ENCODE measurements around the gene BRD9.
"Not testable (repeated sequence)": the region's sequence is repeated elsewhere in the genome, so short reads cannot be mapped to it uniquely, and the experiment has no call there.

Gene BRD9

DNA sequence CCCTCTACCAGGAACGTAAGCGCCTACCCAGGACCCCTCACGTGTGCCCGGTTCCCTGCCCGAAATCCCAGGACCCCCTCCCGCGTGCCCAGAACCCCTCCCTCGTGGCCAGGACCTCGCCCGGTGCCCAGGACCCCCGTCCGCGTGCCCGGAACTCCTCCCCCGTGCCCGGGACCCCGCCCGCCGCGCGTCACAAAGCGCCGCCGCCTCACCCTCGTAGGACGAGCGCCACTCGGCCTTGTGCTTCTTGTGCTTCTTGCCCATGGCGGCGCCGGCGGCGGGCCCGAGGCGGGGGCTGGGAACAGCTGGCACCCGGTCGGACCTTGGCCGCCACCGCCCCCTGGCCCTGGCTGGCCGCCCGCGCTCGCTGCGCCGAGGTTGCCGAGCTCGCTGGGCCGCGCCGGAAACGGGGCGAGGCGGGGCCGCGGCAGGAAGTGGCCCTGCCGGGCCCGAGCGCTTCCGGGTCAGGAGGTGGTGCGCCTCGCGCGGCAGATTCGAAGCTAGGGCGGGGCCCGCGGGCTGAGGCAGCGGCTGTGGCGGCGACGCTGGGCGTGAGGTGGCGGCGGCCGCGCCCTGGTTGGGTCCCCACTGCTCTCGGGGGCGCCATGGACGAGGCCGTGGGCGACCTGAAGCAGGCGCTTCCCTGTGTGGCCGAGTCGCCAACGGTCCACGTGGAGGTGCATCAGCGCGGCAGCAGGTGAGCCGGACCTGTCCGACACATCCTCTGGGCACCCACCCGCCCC, at the start of gene BRD9, which contains the start of gene TRIP13:
Gene BRD9 (minus strand): TSS at position 408 of the 743 bp plus-strand sequence. CDS start 144 bp downstream, at position 264.
Gene TRIP13 (plus strand): TSS at position 491 of the 743 bp plus-strand sequence. CDS start 115 bp downstream, at position 606.
- DNase-seq (ENCODE audit: low read depth): no peak

DNA sequence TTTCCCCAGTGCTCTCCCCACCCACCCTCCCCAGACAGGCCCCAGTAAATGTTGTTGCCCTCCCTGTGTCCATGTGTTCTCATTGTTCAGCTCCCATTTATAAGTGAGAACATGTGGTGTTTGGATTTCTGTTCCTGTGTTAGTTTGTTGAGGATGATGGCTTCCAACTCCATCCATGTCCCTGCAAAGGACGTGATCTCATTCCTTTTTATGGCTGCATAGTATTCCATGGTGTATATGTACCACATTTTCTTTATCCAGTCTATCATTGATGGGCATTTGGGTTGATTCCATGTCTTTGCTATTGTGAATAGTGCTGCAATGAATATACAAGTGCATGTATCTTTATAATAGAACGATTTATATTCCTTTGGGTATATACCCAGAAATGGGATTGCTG, 48.1 kb upstream of the BRD9 start:
- not testable (repeated sequence) for DNase-seq (ENCODE audit: low read depth)

DNA sequence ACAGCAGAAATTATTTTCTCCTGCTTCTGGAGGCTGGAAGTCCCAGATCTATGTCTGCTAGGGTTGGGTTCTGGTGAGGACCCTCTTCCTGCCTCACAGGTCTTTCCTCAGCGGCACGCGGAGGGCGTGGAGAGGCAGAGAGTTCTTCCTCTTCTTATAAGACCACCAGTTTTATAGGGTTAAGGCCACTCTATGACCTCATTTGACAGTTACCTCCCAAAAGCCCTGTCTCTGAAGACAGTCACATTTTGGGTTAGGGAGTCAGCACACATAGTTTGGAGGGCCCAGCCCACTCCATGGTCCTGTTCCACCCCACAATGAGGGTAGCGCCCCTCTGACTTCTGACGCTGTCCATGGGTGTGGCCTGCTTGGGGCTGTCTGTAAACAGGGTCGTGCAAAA, 46.8 kb upstream of the BRD9 start:
- no peak for DNase-seq (ENCODE audit: low read depth)

DNA sequence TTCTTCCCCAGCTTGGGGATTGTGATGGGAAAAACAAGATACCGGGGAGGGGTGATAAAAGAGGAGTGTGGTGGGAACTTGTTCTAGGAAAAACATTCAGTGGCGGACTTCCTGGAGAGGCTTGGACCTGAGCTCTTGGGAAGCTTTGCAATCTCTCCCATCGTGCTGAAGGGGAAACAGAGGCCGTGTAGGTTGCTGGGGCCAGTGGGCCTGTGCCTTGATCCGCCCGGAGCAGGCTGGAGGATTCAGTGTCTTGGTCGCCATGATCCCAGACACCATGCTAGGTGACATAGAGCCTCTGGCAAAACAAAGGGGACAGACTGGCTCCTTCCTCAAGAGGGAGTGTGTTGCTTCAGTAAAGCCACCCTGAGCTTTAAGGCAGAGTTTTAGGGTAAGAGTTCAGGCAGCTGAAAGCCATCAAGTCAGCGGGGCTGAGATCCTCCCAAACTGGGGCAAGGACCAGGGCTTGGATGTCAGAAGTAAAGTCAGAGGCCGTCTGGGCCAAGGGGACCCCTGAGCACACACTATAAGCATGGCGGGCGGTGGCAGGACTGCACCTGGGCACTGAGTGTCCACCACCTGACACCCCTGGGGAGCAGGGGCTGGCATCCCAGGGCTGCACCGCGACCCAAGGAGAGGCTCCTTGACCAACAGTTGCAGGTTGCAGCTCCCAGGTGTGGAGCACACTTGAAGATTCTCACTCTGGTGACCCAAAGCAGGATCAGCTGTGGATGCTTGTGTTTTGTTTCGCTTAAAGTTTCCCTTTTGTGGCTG, 44.7 kb upstream of the BRD9 start:
- no peak for DNase-seq (ENCODE audit: low read depth)

DNA sequence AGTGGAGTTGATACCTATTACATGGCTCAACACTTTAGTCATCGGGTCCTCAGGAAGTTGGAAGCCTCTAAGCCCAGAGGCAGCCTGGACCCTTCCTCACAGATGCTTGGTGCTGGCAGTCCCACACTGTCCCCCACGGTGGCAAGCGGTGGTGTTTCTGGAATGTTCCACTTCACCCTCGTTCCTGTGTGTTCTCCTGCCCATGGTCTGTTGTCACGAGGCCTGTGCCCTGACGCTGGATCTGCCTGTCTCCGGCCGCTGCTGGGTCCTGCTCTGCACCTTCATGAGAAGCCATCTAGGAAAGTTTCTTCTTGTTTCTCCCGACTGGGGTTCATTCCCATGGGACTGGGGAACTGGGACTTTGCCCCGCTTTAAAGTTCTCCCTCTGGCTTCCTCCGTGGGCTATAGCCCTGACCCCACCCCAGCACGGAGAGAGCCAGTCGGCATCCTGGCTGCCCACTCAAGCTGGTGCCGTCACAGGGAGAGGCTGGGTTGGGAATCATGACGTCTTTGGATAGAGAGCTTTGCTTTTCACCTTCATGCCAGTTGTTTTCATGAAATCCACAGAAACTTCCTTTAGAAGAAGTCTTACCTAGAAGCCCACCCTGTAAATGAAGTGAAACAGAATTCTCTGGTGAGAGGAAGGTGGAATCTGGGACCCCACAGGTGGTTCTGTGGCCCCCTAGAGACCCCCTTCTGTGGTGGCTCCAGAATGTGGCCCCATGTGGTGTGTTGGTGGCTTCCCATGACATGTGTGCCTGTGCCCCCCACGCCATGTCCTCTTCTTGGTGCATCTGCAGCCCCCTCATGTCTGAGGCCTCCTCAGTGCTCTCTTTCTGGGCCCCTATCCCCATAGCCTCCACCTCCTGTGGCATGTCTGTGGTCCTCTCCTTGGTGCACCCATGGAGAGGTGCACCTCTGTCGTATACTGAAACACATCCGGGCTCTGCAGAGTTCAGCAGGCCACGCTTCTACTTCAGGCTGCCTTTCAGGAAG, 43.8 kb upstream of the BRD9 start:
- no peak for DNase-seq (ENCODE audit: low read depth)

DNA sequence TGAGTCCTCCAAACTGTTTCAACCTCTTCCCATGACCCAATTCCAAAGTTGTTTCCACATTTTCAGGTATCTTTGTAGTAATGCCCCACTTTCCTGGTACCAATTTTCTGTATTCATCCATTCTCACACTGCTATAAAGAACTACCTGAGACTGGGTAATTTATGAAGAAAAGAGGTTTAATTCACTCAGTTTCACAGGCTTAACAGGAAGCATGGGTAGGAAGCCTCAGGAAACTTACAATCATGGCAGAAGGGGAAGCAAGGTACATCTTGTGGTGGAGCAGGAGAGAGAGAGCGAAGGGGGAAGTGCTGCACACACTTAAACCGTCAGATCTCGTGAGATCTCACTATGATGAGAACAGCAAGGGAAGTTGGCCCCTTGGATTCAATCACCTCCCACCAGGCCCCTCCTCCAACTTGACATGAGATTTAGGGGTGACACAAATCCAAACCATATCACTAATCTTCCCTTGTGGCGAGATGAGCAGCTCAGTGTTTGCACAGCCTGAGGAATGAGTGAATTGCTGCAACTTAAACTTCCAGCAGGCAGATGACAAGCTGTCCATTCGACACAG, 43.0 kb upstream of the BRD9 start:
- DNase-seq (ENCODE audit: low read depth): no peak

DNA sequence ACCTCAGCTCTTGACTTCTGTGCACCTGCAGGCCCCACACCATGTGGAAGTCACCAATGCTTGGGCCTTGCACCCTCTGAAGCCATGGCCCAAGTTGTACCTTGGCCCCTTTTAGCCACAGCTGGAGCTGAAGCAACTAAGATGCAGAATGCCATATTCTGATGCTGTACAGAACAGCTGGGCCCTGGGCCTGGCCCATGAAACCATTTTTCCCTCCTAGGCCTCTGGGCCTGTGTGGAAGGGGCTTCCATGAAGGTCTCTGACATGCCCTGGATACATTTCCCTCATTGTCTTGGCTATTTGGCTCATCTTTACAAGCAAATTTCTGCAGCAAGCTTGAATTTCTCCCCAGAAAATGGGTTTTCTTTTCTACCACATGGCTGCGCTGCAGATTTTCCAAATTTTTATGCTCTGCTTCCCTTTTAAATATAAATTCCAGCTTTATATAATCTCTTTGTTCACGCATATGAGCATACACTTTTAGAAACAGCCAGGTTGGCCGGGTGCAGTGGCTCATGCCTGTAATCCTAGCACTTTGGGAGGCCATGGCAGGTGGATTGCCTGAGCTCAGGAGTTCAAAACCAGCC, 41.9 kb upstream of the BRD9 start:
- not testable (repeated sequence) for DNase-seq (ENCODE audit: low read depth)

DNA sequence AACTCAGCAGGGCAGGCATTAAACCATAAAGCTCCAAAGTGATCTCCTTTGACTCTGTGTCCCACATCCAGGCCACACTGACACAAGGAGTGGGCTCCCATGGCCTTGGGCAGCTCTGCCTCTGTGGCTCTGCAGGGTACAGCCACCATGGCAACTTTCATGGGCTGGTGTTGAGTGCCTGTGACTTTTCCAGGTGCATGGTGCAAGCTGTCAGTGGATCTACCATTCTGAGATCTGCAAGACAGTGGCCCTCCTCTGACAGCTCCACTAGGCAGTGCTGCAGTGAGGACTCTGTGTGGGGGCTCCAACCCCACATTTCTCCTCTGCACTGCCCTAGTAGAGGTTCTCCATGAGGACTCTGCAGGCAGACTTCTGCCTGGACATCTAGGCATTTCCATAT, 41.4 kb upstream of the BRD9 start:
- DNase-seq (ENCODE audit: low read depth): not testable (repeated sequence)

- no peak for DNase-seq (ENCODE audit: low read depth)
Observed at GRCh38 chr5:933251-933861, 40.8 kb upstream of the BRD9 start.

GRCh38 chr5:932628-933250, 40.1 kb upstream of the BRD9 start:
- DNase-seq (ENCODE audit: low read depth): no peak

GRCh38 chr5:932151-932627, 39.6 kb upstream of the BRD9 start:
- DNase-seq (ENCODE audit: low read depth): no peak

DNA sequence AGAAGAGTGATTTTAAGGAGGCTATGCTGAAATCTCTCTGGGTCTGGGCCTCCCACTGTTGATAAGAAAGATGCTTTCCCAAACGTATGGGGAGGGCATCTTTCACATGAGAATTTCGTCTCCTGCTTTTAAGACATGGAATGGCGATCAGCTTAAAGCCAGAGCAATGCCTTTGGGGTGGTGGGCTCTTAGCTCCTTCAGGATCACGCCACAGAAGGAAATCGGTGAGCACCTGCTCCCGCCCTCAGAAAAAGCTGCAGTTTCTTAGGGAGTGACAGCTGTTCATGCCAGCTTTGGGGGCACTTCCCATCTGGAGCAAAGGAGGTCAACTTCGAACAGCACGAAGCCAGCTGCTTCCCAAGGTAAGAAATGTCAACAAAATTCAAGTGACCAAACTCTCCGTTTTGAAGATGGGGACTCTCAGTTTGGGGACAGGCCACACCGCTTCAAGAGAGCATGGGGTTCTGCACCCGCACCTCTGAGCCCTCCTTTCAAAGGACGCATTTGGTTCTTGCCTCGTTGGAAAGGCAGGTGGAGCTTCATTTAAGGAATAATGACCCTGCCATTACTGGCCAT, 39.1 kb upstream of the BRD9 start:
- no peak for DNase-seq (ENCODE audit: low read depth)

DNA sequence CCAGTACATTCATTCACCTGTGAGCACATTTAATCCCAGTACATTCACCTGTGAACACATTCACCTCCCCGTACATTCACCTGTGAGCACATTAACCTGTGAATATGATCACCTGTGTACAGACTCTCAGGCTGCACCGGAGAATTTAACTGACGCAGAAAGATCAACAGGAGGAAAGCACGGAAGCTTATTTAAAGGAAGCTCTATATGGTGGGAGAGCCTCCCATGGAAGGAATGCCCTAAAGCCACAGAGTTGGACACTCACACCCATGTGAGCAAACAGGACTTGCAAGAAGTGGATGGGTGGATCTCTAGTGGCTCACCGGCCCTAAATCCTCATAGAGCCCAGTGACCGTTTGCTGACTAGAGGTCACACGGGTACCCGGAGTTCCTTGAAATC, 38.3 kb upstream of the BRD9 start:
- no peak for DNase-seq (ENCODE audit: low read depth)

DNA sequence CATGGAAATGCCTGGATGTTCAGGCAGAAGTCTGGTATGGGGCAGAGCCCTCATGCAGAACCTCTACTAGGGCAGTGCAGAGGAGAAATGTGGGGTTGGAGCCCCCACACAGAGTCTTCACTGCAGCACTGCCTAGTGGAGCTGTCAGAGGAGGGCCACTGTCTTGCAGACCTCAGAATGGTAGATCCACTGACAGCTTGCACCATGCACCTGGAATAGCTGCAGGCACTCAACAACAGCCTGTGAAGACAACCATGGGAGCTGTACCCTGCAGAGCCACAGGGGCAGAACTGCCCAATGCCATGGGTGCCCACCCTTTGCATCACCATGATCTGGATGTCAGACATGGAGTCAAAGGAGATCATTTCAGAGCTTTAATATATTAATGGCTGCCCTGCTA, 37.0 kb upstream of the BRD9 start:
- no peak for DNase-seq (ENCODE audit: low read depth)

- not testable (repeated sequence) for DNase-seq (ENCODE audit: low read depth)
Observed at GRCh38 chr5:929182-929581, 36.6 kb upstream of the BRD9 start.

- DNase-seq (ENCODE audit: low read depth): no peak
Observed at GRCh38 chr5:927172-928015, 34.8 kb upstream of the BRD9 start.

DNA sequence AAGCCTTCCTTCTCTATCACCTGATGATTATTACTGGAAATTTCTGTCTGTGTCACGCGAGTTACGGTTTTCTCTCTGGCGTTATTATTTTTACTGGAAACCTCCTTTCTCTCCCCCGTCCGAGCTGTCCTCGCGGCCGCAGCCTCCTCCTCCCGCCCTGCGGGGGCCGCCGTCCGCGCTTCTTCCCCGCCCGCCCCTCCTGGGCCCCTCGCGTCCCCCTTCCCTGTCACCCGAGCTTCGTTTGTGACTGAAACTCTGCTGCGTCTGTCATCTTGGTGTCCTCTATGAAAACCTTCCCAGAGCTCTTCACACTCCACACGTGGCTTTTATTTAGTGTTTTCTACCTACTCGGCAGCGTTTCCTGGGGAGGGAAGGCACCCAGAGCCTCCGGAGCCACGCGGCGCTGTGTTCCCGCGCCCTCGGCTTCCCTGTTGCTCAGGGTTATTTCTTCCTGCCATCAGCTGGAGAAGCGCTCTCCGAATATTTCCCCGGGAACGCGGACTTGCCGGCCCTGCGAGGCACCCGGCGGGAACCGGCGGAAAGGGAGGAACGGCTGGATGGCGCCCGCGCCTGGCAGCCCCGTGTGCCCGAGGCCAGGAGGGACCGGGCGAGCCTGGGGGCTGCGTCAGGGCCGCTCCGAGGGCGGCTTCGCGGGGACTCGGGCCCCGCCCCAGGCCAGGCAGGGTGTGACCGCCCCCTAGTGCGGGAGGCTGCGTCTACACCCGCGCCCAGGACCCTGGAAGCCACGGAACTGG, 34.0 kb upstream of the BRD9 start:
- DNase-seq (ENCODE audit: low read depth): no peak

DNA sequence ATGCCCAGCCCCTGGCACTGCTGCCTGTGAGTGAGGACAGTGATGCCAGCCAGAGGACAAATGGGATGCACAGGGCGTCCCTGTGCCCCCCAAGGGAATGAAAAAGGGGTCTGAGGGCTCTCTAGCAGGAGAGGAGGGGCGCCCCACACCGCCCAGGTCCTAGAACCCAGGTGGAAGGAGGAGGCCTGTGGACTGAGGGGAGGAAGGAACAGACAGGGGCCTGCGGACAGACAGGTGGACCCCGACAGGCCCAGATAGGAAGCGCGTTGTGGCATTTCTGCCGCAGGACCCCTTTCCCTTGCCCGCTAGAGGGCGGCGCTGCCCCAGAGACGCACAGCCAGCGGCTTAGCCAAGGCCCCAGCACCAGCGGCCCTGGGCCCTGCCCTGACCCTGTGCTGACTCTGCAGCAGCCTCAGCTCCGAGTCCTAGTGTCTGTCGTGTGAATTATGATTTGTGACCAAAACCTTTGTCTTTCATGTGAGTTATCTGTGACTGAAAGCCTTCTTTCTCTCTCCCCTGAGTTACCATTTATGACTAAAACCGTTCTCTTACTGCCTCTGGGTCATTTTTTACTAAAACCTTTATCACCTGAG, 30.8 kb upstream of the BRD9 start:
- peak; percentile 10 for DNase-seq (ENCODE audit: low read depth)

Measured in non-pigmented ciliary epithelial cell (primary cell).